Panc1 (cell line): ENCODE results near the gene FOS. TPM values are rescaled to one million over a fixed set of nuclear protein-coding genes. Genes with fewer than 3 reads are reported as not detected.

Experiments
- ATAC-seq: fragments of 200-7000 bp; cut with Tn5 transposase; 2 replicates; pipeline ENCODE4 v1.9.1; 2020; ENCODE audit warnings: mild to moderate bottlenecking, moderate library complexity
- BruUV-seq: library from RNA; stranded (reverse); fragments of 400-500 nt; replicated peaks from 2 replicates; lab custom pipeline; 2021; lab: Mats Ljungman, UMichigan
- CTCF ChIA-PET: fragments of 300-600 bp; sonication (Branson Sonifier 250); formaldehyde crosslinking; loops from one replicate; lab custom pipeline; 2022; ENCODE audit warnings: antibody characterized with exemption; lab: Charles Lee
- POLR2A ChIA-PET: fragments of 300-600 bp; sonication (Branson Sonifier 250); formaldehyde crosslinking; loops from one replicate; lab custom pipeline; 2022; ENCODE audit warnings: antibody characterized with exemption; lab: Charles Lee
- DNase-seq: peaks from one replicate; pipeline ENCODE4 v3.0.0-alpha.2; 2010; ENCODE audit warnings: low read depth, low spot score
- H3K27ac ChIP-seq: 2 replicates; pipeline ENCODE4 v1.5.1; 2011; ENCODE audit warnings: mild to moderate bottlenecking, low read length, inconsistent platforms
- H3K27me3 ChIP-seq: fragments of 200-500 bp; sonication (Bioruptor generic); 2 replicates; pipeline ENCODE4 v1.6.0; 2014; ENCODE audit warnings: low read length, inconsistent platforms; ENCODE audit not compliant: control insufficient read depth, insufficient read depth
- H3K36me3 ChIP-seq: fragments of 200-500 bp; sonication (Bioruptor generic); 2 replicates; pipeline ENCODE4 v1.5.1; 2014; ENCODE audit warnings: inconsistent platforms, mild to moderate bottlenecking, low read length, moderate library complexity; ENCODE audit not compliant: control insufficient read depth, insufficient read depth
- H3K4me1 ChIP-seq: 2 replicates; pipeline ENCODE4 v1.5.1; 2011; ENCODE audit warnings: inconsistent platforms, mild to moderate bottlenecking, low read length, moderate library complexity; ENCODE audit not compliant: control insufficient read depth, insufficient read depth
- H3K4me3 ChIP-seq, 2 experiments: 2 replicates each; pipeline ENCODE4 v1.5.1; 2011 to 2012; ENCODE audit warnings: low read depth in 2 of 2, low read length in 2 of 2, mild to moderate bottlenecking in 2 of 2, inconsistent platforms in 1 of 2, moderate library complexity in 1 of 2
- H3K9me3 ChIP-seq: fragments of 200-500 bp; sonication (Bioruptor generic); 2 replicates; pipeline ENCODE4 v1.5.1; 2014; ENCODE audit warnings: low read depth, mild to moderate bottlenecking, inconsistent platforms, low read length, moderate library complexity; ENCODE audit not compliant: control insufficient read depth, insufficient read depth
- POLR2AphosphoS5 ChIP-seq: IDR thresholded peaks from 2 replicates; pipeline ENCODE4 v1.6.1; 2012; ENCODE audit warnings: mild to moderate bottlenecking, low read depth, low read length, moderate library complexity
- SIN3A ChIP-seq: IDR thresholded peaks from 2 replicates; pipeline ENCODE4 v1.6.1; 2012; ENCODE audit warnings: low read depth, mild to moderate bottlenecking, low read length, moderate library complexity, borderline replicate concordance; ENCODE audit not compliant: insufficient read depth
- TCF7L2 ChIP-seq: IDR thresholded peaks from 2 replicates; pipeline ENCODE4 v1.6.1; 2011; ENCODE audit warnings: mild to moderate bottlenecking, low read depth, low read length, inconsistent platforms
- in situ Hi-C: cut with HindIII; loops from 2 replicates; pipeline ENCODE4 v1.10.0; 2016; ENCODE audit warnings: low sequenced_read_pairs, low pct_unique_long_range_greater_than_20kb
- intact Hi-C: fragments of 100-400 bp; cut with micrococcal nuclease; formaldehyde crosslinking; loops from one replicate; pipeline ENCODE4 v1.10.0; 2022; ENCODE audit not compliant: unreplicated experiment
- total RNA-seq: library from RNA; stranded (reverse); gene quantifications from one replicate; pipeline ENCODE4 v1.2.1, GENCODE V29; 2021; ENCODE audit not compliant: unreplicated experiment
- TF ChIP-seq, protein P1 (sequence below): fragments of 450-650 bp; IDR thresholded peaks from 2 replicates; pipeline ENCODE4 v1.5.1; 2017; ENCODE audit warnings: mild to moderate bottlenecking
- TF ChIP-seq, protein P2 (sequence below), 2 experiments: IDR thresholded peaks; 2 replicates each; pipeline ENCODE4 v1.6.1; 2011 to 2012; ENCODE audit warnings: low read depth in 2 of 2, control low read depth in 1 of 2, low read length in 1 of 2, mild to moderate bottlenecking in 1 of 2, moderate library complexity in 1 of 2; ENCODE audit not compliant: insufficient read depth in 1 of 2

FOS gene
- total RNA-seq, 1 experiment from 2014 or later: 26.8 TPM

DNA sequence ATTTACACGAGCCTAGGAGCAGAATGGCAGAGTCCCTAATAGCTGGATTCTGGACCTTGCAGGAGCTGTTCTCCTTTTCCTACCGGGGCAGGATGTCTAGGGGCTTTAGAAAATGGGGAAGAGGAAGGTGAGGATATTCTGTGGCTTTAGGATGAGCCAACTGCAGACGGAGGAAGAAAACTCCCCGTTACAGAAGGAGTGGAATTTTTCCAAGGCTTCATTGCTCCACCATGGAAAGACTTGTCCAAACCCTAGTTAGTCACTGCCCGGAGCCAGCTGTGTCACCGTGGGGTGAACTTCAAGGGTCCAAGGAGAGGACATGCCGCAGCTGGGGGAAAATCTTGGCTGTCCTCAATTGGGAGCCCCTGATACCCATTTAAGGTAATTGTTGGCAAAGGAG lies 41.6 kb downstream of the FOS start:
- H3K9me3 ChIP-seq: no peaks in the 10 kb centered on the region

DNA sequence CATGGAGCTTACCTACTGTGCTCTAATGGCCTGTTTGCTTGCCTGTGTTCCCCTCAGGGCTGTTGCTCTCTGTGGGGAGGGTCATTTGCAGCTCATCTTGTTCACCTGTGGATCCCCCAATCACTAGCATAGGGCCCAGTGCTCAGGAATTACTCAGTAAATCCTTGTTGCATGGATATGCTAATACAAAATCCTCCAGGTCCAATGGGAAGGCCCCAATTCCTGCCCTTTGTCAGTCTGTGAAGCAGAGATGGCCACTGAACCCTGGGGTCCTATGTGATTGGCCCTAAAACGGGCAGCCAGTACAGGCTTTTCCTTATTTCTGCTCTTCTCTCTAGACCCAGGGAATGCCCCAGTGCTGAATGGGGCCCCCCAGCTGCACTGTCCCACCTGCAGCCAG lies 44.1 kb downstream of the FOS start:
- H3K27ac ChIP-seq: no peak overlapping the region
- H3K9me3 ChIP-seq: no peaks in the 10 kb centered on the region
- H3K36me3 ChIP-seq: no peaks in the 10 kb centered on the region
- intact Hi-C loops: no loop called here
- ATAC-seq: no peak
- no TSS peak for BruUV-seq
- POLR2A ChIA-PET: no interaction called here
- DNase-seq: no peak
- H3K27me3 ChIP-seq: no peaks in the 10 kb centered on the region; the same call in 1 of the 2 replicates
- H3K4me3 ChIP-seq: no peak overlapping the region
- CTCF ChIA-PET: no interaction called here
- no peak for TF ChIP-seq POLR2AphosphoS5
- no peak for TF ChIP-seq SIN3A
- TF ChIP-seq TCF7L2: no peak
- TF ChIP-seq, protein P1, sequence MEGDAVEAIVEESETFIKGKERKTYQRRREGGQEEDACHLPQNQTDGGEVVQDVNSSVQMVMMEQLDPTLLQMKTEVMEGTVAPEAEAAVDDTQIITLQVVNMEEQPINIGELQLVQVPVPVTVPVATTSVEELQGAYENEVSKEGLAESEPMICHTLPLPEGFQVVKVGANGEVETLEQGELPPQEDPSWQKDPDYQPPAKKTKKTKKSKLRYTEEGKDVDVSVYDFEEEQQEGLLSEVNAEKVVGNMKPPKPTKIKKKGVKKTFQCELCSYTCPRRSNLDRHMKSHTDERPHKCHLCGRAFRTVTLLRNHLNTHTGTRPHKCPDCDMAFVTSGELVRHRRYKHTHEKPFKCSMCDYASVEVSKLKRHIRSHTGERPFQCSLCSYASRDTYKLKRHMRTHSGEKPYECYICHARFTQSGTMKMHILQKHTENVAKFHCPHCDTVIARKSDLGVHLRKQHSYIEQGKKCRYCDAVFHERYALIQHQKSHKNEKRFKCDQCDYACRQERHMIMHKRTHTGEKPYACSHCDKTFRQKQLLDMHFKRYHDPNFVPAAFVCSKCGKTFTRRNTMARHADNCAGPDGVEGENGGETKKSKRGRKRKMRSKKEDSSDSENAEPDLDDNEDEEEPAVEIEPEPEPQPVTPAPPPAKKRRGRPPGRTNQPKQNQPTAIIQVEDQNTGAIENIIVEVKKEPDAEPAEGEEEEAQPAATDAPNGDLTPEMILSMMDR: no peak
- TF ChIP-seq, protein P2, sequence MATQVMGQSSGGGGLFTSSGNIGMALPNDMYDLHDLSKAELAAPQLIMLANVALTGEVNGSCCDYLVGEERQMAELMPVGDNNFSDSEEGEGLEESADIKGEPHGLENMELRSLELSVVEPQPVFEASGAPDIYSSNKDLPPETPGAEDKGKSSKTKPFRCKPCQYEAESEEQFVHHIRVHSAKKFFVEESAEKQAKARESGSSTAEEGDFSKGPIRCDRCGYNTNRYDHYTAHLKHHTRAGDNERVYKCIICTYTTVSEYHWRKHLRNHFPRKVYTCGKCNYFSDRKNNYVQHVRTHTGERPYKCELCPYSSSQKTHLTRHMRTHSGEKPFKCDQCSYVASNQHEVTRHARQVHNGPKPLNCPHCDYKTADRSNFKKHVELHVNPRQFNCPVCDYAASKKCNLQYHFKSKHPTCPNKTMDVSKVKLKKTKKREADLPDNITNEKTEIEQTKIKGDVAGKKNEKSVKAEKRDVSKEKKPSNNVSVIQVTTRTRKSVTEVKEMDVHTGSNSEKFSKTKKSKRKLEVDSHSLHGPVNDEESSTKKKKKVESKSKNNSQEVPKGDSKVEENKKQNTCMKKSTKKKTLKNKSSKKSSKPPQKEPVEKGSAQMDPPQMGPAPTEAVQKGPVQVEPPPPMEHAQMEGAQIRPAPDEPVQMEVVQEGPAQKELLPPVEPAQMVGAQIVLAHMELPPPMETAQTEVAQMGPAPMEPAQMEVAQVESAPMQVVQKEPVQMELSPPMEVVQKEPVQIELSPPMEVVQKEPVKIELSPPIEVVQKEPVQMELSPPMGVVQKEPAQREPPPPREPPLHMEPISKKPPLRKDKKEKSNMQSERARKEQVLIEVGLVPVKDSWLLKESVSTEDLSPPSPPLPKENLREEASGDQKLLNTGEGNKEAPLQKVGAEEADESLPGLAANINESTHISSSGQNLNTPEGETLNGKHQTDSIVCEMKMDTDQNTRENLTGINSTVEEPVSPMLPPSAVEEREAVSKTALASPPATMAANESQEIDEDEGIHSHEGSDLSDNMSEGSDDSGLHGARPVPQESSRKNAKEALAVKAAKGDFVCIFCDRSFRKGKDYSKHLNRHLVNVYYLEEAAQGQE (IDR thresholded peaks at IDR 0.05; ENCODE audit: insufficient read depth in 1 of 2, low read depth in 2 of 2, low read length in 1 of 2): no peak
- H3K4me1 ChIP-seq: no peaks in the 10 kb centered on the region
- in situ Hi-C loops: no loop called here

More for the DNA sequence above, 41.6 kb downstream of the FOS start:
- Histone ChIP-seq H3K27me3 (no peaks in the 10 kb centered on the region; the same call in 1 of the 2 replicates), H3K4me3 (no peak overlapping the region), H3K27ac (no peak overlapping the region), H3K4me1 (no peaks in the 10 kb centered on the region), H3K36me3 (no peaks in the 10 kb centered on the region)
- ChIA-PET CTCF (interaction anchor here (0.6 kb wide), 1 partner anchor 332 kb away, joined by 9 read pairs; no protein-coding TSS in a partner anchor), POLR2A (no interaction called here)
- in situ Hi-C loops: no loop called here
- DNase-seq: no peak
- intact Hi-C loops: no loop called here
- BruUV-seq: no TSS peak
- TF ChIP-seq SIN3A (no peak), POLR2AphosphoS5 (no peak)
- no peak for ATAC-seq

DNA sequence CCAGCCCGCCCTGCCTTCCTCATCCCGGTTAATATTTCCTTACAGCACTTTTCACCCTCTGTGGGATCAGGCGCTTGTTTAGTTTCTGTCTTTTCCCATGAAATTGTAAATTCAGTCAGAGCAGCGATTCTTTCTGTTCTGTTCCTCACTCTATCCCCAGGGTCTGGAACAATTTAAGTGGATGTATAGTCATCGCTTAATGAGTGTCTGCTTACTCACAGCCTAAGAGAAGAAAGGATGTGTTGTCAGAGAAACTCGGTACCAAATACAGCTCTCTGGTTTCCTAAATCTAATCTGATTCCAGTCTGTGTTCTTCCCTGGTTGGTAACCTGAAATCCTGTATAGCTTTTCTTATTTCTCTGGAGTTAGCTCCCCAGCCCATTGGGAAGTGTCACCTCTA lies 44.9 kb downstream of the FOS start:
- TF ChIP-seq POLR2AphosphoS5: no peak
- TF ChIP-seq, protein P2 (IDR thresholded peaks at IDR 0.05; ENCODE audit: insufficient read depth in 1 of 2, low read depth in 2 of 2, low read length in 1 of 2): no peak
- no peak for TF ChIP-seq SIN3A
- TF ChIP-seq, protein P1: no peak
- no peak for TF ChIP-seq TCF7L2
- no peaks in the 10 kb centered on the region for H3K9me3 ChIP-seq
- ChIA-PET POLR2A (no interaction called here), CTCF (no interaction called here)
- intact Hi-C loops (no loop called here), in situ Hi-C loops (no loop called here)
- H3K27ac ChIP-seq: no peak overlapping the region
- no peaks in the 10 kb centered on the region; the same call in 1 of the 2 replicates for H3K27me3 ChIP-seq
- no TSS peak for BruUV-seq
- DNase-seq (no peak), ATAC-seq (no peak)
- H3K4me3 ChIP-seq: no peak overlapping the region
- no peaks in the 10 kb centered on the region for H3K36me3 ChIP-seq
- H3K4me1 ChIP-seq: no peaks in the 10 kb centered on the region
